ENCODE measurements around the gene CEP72. TPM values are rescaled to one million over a fixed set of nuclear protein-coding genes. Genes with fewer than 3 reads are reported as not detected.

Gene CEP72
- total RNA-seq, 1 experiment from 2014 or later, result 17.3 TPM

DNA sequence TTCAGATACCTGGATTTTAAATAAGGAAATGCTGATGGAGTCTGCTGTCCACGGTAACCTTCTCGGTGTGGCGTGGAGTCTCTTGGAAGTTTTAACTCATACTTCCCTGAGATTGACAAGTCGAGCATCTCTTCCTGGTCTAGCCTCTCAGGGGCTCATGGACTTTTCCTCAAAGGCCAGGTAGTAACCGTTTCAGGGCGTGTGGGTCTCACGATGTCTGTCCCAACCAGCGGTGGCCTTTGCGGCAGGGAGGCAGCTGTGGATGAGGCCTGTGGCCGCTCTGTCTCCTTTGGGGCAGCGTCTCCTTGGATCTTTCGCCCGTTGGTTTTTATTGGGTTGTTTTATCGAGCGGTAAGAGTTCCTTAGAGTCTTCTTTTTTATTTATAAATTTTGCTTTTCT is 32.8 kb downstream of the CEP72 start:
- no peaks in the 10 kb centered on the region for H3K79me2 ChIP-seq (ENCODE audit: low read length)
- no peaks in the 10 kb centered on the region for H3K9me2 ChIP-seq (replicated peaks; ENCODE audit: low read length)
- ATAC-seq (no peak), DNase-seq (no peak)
- CTCF ChIA-PET, result no interaction called here
- H3K36me3 ChIP-seq (ENCODE audit: low read depth, low read length), result peaks cover 54% of the 10 kb centered on the region
- H3K4me3 ChIP-seq (ENCODE audit: low read length), result no peak overlapping the region
- no peak overlapping the region for H3K9ac ChIP-seq (ENCODE audit: low read length)
- POLR2A ChIA-PET (ENCODE audit: unreplicated experiment), result no interaction called here
- H2AFZ ChIP-seq (ENCODE audit: low read length), result no peak overlapping the region
- no peak overlapping the region for H3K4me2 ChIP-seq (ENCODE audit: low read length)
- TF ChIP-seq EZH2 (IDR thresholded peaks at IDR 0.05; ENCODE audit: low read length, unreplicated experiment) (no peak), EZH2phosphoT487 (IDR thresholded peaks at IDR 0.05; ENCODE audit: borderline replicate concordance, low read length) (no peak)
- TF ChIP-seq, protein P1, sequence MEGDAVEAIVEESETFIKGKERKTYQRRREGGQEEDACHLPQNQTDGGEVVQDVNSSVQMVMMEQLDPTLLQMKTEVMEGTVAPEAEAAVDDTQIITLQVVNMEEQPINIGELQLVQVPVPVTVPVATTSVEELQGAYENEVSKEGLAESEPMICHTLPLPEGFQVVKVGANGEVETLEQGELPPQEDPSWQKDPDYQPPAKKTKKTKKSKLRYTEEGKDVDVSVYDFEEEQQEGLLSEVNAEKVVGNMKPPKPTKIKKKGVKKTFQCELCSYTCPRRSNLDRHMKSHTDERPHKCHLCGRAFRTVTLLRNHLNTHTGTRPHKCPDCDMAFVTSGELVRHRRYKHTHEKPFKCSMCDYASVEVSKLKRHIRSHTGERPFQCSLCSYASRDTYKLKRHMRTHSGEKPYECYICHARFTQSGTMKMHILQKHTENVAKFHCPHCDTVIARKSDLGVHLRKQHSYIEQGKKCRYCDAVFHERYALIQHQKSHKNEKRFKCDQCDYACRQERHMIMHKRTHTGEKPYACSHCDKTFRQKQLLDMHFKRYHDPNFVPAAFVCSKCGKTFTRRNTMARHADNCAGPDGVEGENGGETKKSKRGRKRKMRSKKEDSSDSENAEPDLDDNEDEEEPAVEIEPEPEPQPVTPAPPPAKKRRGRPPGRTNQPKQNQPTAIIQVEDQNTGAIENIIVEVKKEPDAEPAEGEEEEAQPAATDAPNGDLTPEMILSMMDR (conservative IDR thresholded peaks at IDR 0.05; ENCODE audit: low read depth, low read length), result no peak
- no peaks in the 10 kb centered on the region for H4K20me1 ChIP-seq (ENCODE audit: low read length)
- H3K4me1 ChIP-seq (ENCODE audit: insufficient read depth, low read length), result no peaks in the 10 kb centered on the region
- no peaks in the 10 kb centered on the region for H3F3A ChIP-seq (ENCODE audit: low read length, unreplicated experiment)
- H3K27me3 ChIP-seq (ENCODE audit: low read length), result no peaks in the 10 kb centered on the region
- H3K27ac ChIP-seq (ENCODE audit: low read length), result no peak overlapping the region
- intact Hi-C loops (cut with micrococcal nuclease), result no loop called here
- no peaks in the 10 kb centered on the region for H3K9me3 ChIP-seq (ENCODE audit: low read length)
- no TSS peak for BruUV-seq (replicated peaks)

DNA sequence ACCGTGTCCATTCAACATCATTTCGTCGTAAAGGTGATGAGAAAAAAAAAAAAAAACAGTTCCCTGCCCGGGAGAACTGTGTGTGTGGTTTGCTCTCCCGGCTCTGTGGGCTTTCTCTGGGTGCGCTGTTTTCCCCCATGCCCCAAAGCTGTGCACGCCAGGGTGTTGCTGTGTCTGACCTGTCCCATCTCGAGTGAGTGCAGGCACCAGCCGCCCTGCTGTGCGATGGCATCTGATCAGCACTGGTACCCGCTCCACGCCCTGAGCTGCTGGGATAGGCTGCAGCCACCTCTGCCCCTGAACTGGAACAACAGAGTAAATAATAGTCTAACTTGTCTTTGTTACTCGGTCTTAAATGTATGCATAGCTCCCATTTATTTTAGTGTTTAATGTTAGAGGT is 33.3 kb downstream of the CEP72 start:
- ChIA-PET CTCF (no interaction called here), POLR2A (ENCODE audit: unreplicated experiment) (no interaction called here)

More for the DNA sequence above, 33.3 kb downstream of the CEP72 start:
- DNase-seq, result no peak
- BruUV-seq (replicated peaks), result no TSS peak
- TF ChIP-seq EZH2phosphoT487 (IDR thresholded peaks at IDR 0.05; ENCODE audit: borderline replicate concordance, low read length), result no peak
- TF ChIP-seq, protein P1 (conservative IDR thresholded peaks at IDR 0.05; ENCODE audit: low read depth, low read length), result no peak
- TF ChIP-seq EZH2 (IDR thresholded peaks at IDR 0.05; ENCODE audit: low read length, unreplicated experiment), result no peak
- Histone ChIP-seq H3K4me3 (ENCODE audit: low read length) (no peak overlapping the region), H3K9me2 (replicated peaks; ENCODE audit: low read length) (no peaks in the 10 kb centered on the region), H3K36me3 (ENCODE audit: low read depth, low read length) (peaks cover 51% of the 10 kb centered on the region), H3K79me2 (ENCODE audit: low read length) (no peaks in the 10 kb centered on the region), H3F3A (ENCODE audit: low read length, unreplicated experiment) (no peaks in the 10 kb centered on the region), H3K27me3 (ENCODE audit: low read length) (no peaks in the 10 kb centered on the region), H3K9ac (ENCODE audit: low read length) (no peak overlapping the region), H2AFZ (ENCODE audit: low read length) (no peak overlapping the region), H4K20me1 (ENCODE audit: low read length) (no peaks in the 10 kb centered on the region), H3K4me1 (ENCODE audit: insufficient read depth, low read length) (no peaks in the 10 kb centered on the region), H3K27ac (ENCODE audit: low read length) (no peak overlapping the region), H3K4me2 (ENCODE audit: low read length) (no peak overlapping the region), H3K9me3 (ENCODE audit: low read length) (no peaks in the 10 kb centered on the region)
- intact Hi-C loops (cut with micrococcal nuclease), result no loop called here
- no peak for ATAC-seq
